Astrocyte (in vitro differentiated cells and primary cell): ENCODE results near the gene PLCH2. TPM values are rescaled to one million over a fixed set of nuclear protein-coding genes. Genes with fewer than 3 reads are reported as not detected.

ENCODE experiments used
- DNase-seq: peaks from one replicate; pipeline ENCODE4 v3.0.0-alpha.2; 2010; ENCODE audit warnings: low read depth
- FAIRE-seq: peaks from 2 replicates; lab custom pipeline; 2011; peaks lifted over from hg19 to GRCh38; lab: Jason Lieb, UNC
- H2AFZ ChIP-seq: 2 replicates; pipeline ENCODE4 v1.6.0; 2012; ENCODE audit warnings: low read depth, low read length, inconsistent platforms
- H3K27ac ChIP-seq: 2 replicates; pipeline ENCODE4 v1.5.1; 2011; ENCODE audit warnings: low read depth, low read length, inconsistent platforms
- H3K27me3 ChIP-seq: 2 replicates; pipeline ENCODE4 v1.6.0; 2011; ENCODE audit warnings: low read length, inconsistent platforms; ENCODE audit not compliant: insufficient read depth
- H3K36me3 ChIP-seq: 2 replicates; pipeline ENCODE4 v1.5.1; 2011; ENCODE audit warnings: low read length, inconsistent platforms; ENCODE audit not compliant: insufficient read depth
- H3K4me1 ChIP-seq: 2 replicates; pipeline ENCODE4 v1.5.1; 2011; ENCODE audit warnings: low read length, inconsistent platforms; ENCODE audit not compliant: insufficient read depth
- H3K4me2 ChIP-seq: 2 replicates; pipeline ENCODE4 v1.6.0; 2012; ENCODE audit warnings: low read length, inconsistent platforms
- H3K4me3 ChIP-seq: 2 replicates; pipeline ENCODE4 v1.5.1; 2011; ENCODE audit warnings: low read depth, mild to moderate bottlenecking, low read length, inconsistent platforms; ENCODE audit not compliant: insufficient read depth
- H3K79me2 ChIP-seq: 2 replicates; pipeline ENCODE4 v1.6.0; 2012; ENCODE audit warnings: mild to moderate bottlenecking, low read length, inconsistent platforms; ENCODE audit not compliant: insufficient read depth
- H3K9ac ChIP-seq: 2 replicates; pipeline ENCODE4 v1.6.0; 2012; ENCODE audit warnings: mild to moderate bottlenecking, low read length, inconsistent platforms
- H3K9me3 ChIP-seq: 2 replicates; pipeline ENCODE4 v1.5.1; 2012; ENCODE audit warnings: low read depth, mild to moderate bottlenecking, low read length, inconsistent platforms; ENCODE audit not compliant: insufficient read depth
- H4K20me1 ChIP-seq: 2 replicates; pipeline ENCODE4 v1.6.0; 2012; ENCODE audit warnings: low read length, inconsistent platforms; ENCODE audit not compliant: insufficient read depth
- H3K27ac Mint-ChIP-seq: one replicate; pipeline ENCODE4 v1.8.0; 2021; ENCODE audit warnings: mild to moderate bottlenecking, mixed read lengths; ENCODE audit not compliant: unreplicated experiment
- H3K27me3 Mint-ChIP-seq: one replicate; pipeline ENCODE4 v1.8.0; 2021; ENCODE audit warnings: low read depth, mixed read lengths; ENCODE audit not compliant: unreplicated experiment
- H3K36me3 Mint-ChIP-seq: one replicate; pipeline ENCODE4 v1.8.0; 2021; ENCODE audit warnings: low read depth, mixed read lengths; ENCODE audit not compliant: unreplicated experiment
- H3K4me1 Mint-ChIP-seq: one replicate; pipeline ENCODE4 v1.8.0; 2021; ENCODE audit warnings: low read depth, mixed read lengths; ENCODE audit not compliant: unreplicated experiment
- H3K4me3 Mint-ChIP-seq: one replicate; pipeline ENCODE4 v1.8.0; 2021; ENCODE audit warnings: mild to moderate bottlenecking, moderate library complexity, mixed read lengths; ENCODE audit not compliant: unreplicated experiment
- H3K9me3 Mint-ChIP-seq: one replicate; pipeline ENCODE4 v1.8.0; 2021; ENCODE audit warnings: mild to moderate bottlenecking, mixed read lengths; ENCODE audit not compliant: unreplicated experiment
- CTCF ChIP-seq: IDR thresholded peaks from 2 replicates; pipeline ENCODE4 v1.5.1; 2011; ENCODE audit warnings: low read depth, mild to moderate bottlenecking, inconsistent platforms, low read length, moderate library complexity; ENCODE audit not compliant: insufficient read depth
- EZH2 ChIP-seq: IDR thresholded peaks from 2 replicates; pipeline ENCODE4 v1.6.1; 2012; ENCODE audit warnings: mild to moderate bottlenecking, low read length, inconsistent platforms; ENCODE audit not compliant: insufficient read depth
- total RNA-seq: library from RNA; stranded (reverse); gene quantifications from 2 replicates; pipeline ENCODE4 v1.2.1, GENCODE V29; 2021

The PLCH2 gene
- total RNA-seq, 1 donor from 2014 or later = 2.0 TPM

GRCh38 chr1:2488688-2489087 is 12.6 kb downstream of the PLCH2 start:
- Histone ChIP-seq H3K27me3 (no peaks in the 10 kb centered on the region), H3K4me2 (no peak overlapping the region), H3K4me1 (no peaks in the 10 kb centered on the region), H3K4me3 (no peak overlapping the region), H3K27ac (no peak overlapping the region), H2AFZ (no peak overlapping the region), H3K79me2 (no peaks in the 10 kb centered on the region), H3K9ac (no peak overlapping the region), H3K36me3 (no peaks in the 10 kb centered on the region), H3K9me3 (peaks cover 10% of the 10 kb centered on the region), H4K20me1 (no peaks in the 10 kb centered on the region)
- no peak overlapping the region for H3K4me3 Mint-ChIP-seq
- H3K27me3 Mint-ChIP-seq = peaks cover 13% of the 10 kb centered on the region
- DNase-seq = no peak
- H3K9me3 Mint-ChIP-seq = peaks cover 14% of the 10 kb centered on the region
- peaks cover 19% of the 10 kb centered on the region for H3K36me3 Mint-ChIP-seq
- no peak for FAIRE-seq
- TF ChIP-seq CTCF = no peak
- no peak for TF ChIP-seq EZH2
- H3K4me1 Mint-ChIP-seq = no peaks in the 10 kb centered on the region
- no peak overlapping the region for H3K27ac Mint-ChIP-seq

- Histone ChIP-seq H3K9ac (no peak overlapping the region), H2AFZ (no peak overlapping the region), H3K4me2 (no peak overlapping the region), H3K27me3 (no peaks in the 10 kb centered on the region), H4K20me1 (no peaks in the 10 kb centered on the region), H3K4me1 (no peaks in the 10 kb centered on the region), H3K79me2 (no peaks in the 10 kb centered on the region), H3K9me3 (peaks cover 10% of the 10 kb centered on the region), H3K4me3 (no peak overlapping the region), H3K27ac (no peak overlapping the region), H3K36me3 (no peaks in the 10 kb centered on the region)
- Mint-ChIP-seq H3K27me3 (peaks cover 11% of the 10 kb centered on the region), H3K36me3 (peaks cover 19% of the 10 kb centered on the region), H3K4me3 (no peak overlapping the region), H3K4me1 (no peaks in the 10 kb centered on the region), H3K27ac (no peak overlapping the region), H3K9me3 (peaks cover 14% of the 10 kb centered on the region)
- FAIRE-seq (no peak), DNase-seq (no peak)
- TF ChIP-seq CTCF (no peak), EZH2 (no peak)
Measured at GRCh38 chr1:2489615-2490014, 13.5 kb downstream of the PLCH2 start.

- H3K79me2 ChIP-seq = no peaks in the 10 kb centered on the region
- no peak overlapping the region for H3K4me2 ChIP-seq
- H3K9ac ChIP-seq = no peak overlapping the region
- peaks cover 10% of the 10 kb centered on the region for H3K27me3 Mint-ChIP-seq
- H3K27ac Mint-ChIP-seq = no peak overlapping the region
- no peaks in the 10 kb centered on the region for H3K36me3 ChIP-seq
- H2AFZ ChIP-seq = no peak overlapping the region
- no peaks in the 10 kb centered on the region for H3K4me1 ChIP-seq
- TF ChIP-seq EZH2 (no peak), CTCF (no peak)
- H3K9me3 ChIP-seq = peaks cover 10% of the 10 kb centered on the region
- no peak overlapping the region for H3K4me3 ChIP-seq
- H3K27ac ChIP-seq = no peak overlapping the region
- no peaks in the 10 kb centered on the region for H3K27me3 ChIP-seq
- H3K9me3 Mint-ChIP-seq = peaks cover 14% of the 10 kb centered on the region
- H3K4me3 Mint-ChIP-seq = no peak overlapping the region
- FAIRE-seq (no peak), DNase-seq (no peak)
- peaks cover 19% of the 10 kb centered on the region for H3K36me3 Mint-ChIP-seq
- H3K4me1 Mint-ChIP-seq = no peaks in the 10 kb centered on the region
- no peaks in the 10 kb centered on the region for H4K20me1 ChIP-seq
Measured at GRCh38 chr1:2492091-2492490, 16.0 kb downstream of the PLCH2 start.
